GM23338 (cell line): ENCODE measurements around the gene PUDP. TPM values are rescaled to one million over a fixed set of nuclear protein-coding genes. Genes with fewer than 3 reads are reported as not detected.

ENCODE experiments used
- ATAC-seq: fragments of 200-7000 bp; cut with Tn5 transposase; 3 replicates; pipeline ENCODE4 v1.9.1; 2020
- DNase-seq: peaks from one replicate; pipeline ENCODE4 v3.0.0-alpha.2; 2015; ENCODE audit warnings: low spot score
- H2AFZ ChIP-seq: fragments of 200-600 bp; sonication (generic); 2 replicates; pipeline ENCODE4 v1.8.0; 2016; ENCODE audit warnings: antibody characterized with exemption, mild to moderate bottlenecking, moderate library complexity
- H3F3A ChIP-seq: fragments of 200-600 bp; sonication (generic); replicated peaks from 2 replicates; pipeline ENCODE4 v1.8.0; 2017; ENCODE audit warnings: antibody characterized with exemption, mixed run types, low read depth
- H3K27ac ChIP-seq: fragments of 200-600 bp; sonication (generic); 2 replicates; pipeline ENCODE4 v1.6.1; 2016; ENCODE audit warnings: low read depth
- H3K27me3 ChIP-seq: fragments of 200-600 bp; sonication (generic); 2 replicates; pipeline ENCODE4 v1.8.0; 2016; ENCODE audit warnings: mild to moderate bottlenecking, mixed run types, moderate library complexity; ENCODE audit not compliant: insufficient read depth
- H3K36me3 ChIP-seq: fragments of 200-600 bp; sonication (generic); 2 replicates; pipeline ENCODE4 v1.8.0; 2016; ENCODE audit warnings: mild to moderate bottlenecking; ENCODE audit not compliant: insufficient read depth
- H3K4me1 ChIP-seq: fragments of 200-600 bp; sonication (generic); 2 replicates; pipeline ENCODE4 v1.8.0; 2016; ENCODE audit warnings: mild to moderate bottlenecking, moderate library complexity; ENCODE audit not compliant: insufficient read depth
- H3K4me2 ChIP-seq: fragments of 200-600 bp; sonication (generic); 2 replicates; pipeline ENCODE4 v1.7.1; 2017; ENCODE audit warnings: mixed run types
- H3K4me3 ChIP-seq: fragments of 200-600 bp; sonication (generic); 2 replicates; pipeline ENCODE4 v1.6.1; 2016; ENCODE audit warnings: mixed run types
- H3K79me2 ChIP-seq: fragments of 200-600 bp; sonication (generic); replicated peaks from 2 replicates; pipeline ENCODE4 v1.8.0; 2017; ENCODE audit warnings: mild to moderate bottlenecking; ENCODE audit not compliant: insufficient read depth
- H3K9me2 ChIP-seq: fragments of 200-600 bp; sonication (generic); 2 replicates; pipeline ENCODE4 v1.8.0; 2017; ENCODE audit not compliant: insufficient read depth
- H4K20me1 ChIP-seq: fragments of 200-600 bp; sonication (generic); replicated peaks from 2 replicates; pipeline ENCODE4 v1.8.0; 2017; ENCODE audit warnings: mild to moderate bottlenecking; ENCODE audit not compliant: insufficient read depth
- H3K27ac Mint-ChIP-seq: 2 replicates; pipeline ENCODE4 v1.8.0; 2020; ENCODE audit warnings: inconsistent platforms, mild to moderate bottlenecking, moderate library complexity, mixed read lengths
- H3K27me3 Mint-ChIP-seq: 3 replicates; pipeline ENCODE4 v1.8.0; 2022; ENCODE audit warnings: low read depth, mild to moderate bottlenecking, moderate library complexity, mixed read lengths, inconsistent platforms; ENCODE audit not compliant: insufficient read depth, poor library complexity
- H3K36me3 Mint-ChIP-seq: 3 replicates; pipeline ENCODE4 v1.8.0; 2021; ENCODE audit warnings: low read depth, mild to moderate bottlenecking, inconsistent platforms, moderate library complexity, mixed read lengths
- H3K4me1 Mint-ChIP-seq: 3 replicates; pipeline ENCODE4 v1.8.0; 2020; ENCODE audit warnings: mild to moderate bottlenecking, inconsistent platforms, mixed read lengths
- H3K4me3 Mint-ChIP-seq: 3 replicates; pipeline ENCODE4 v1.8.0; 2021; ENCODE audit warnings: moderate library complexity, mild to moderate bottlenecking, inconsistent platforms, mixed read lengths
- H3K9me3 Mint-ChIP-seq: 3 replicates; pipeline ENCODE4 v1.8.0; 2020; ENCODE audit warnings: moderate library complexity, mild to moderate bottlenecking, inconsistent platforms, mixed read lengths
- CREB1 ChIP-seq: fragments of 250-450 bp; sonication (Bioruptor Pico); IDR thresholded peaks from 2 replicates; pipeline ENCODE4 v1.5.0; 2020; ENCODE audit warnings: low read depth, mild to moderate bottlenecking, moderate library complexity
- EZH2 ChIP-seq: fragments of 200-600 bp; sonication (generic); IDR thresholded peaks from one replicate; pipeline ENCODE4 v1.8.0; 2017; ENCODE audit warnings: antibody characterized with exemption, mild to moderate bottlenecking, low read depth; ENCODE audit not compliant: unreplicated experiment
- EZH2phosphoT487 ChIP-seq: fragments of 200-600 bp; sonication (generic); IDR thresholded peaks from one replicate; pipeline ENCODE4 v1.8.1; 2018; ENCODE audit warnings: antibody characterized with exemption; ENCODE audit not compliant: unreplicated experiment
- JUNB ChIP-seq: IDR thresholded peaks from one replicate; pipeline ENCODE4 v1.6.1; 2016; ENCODE audit warnings: antibody characterized with exemption; ENCODE audit not compliant: unreplicated experiment
- POLR2AphosphoS5 ChIP-seq: IDR thresholded peaks from 2 replicates; pipeline ENCODE4 v1.6.1; 2016; ENCODE audit warnings: antibody characterized with exemption, low read depth
- ZNF331 ChIP-seq: fragments of 250-450 bp; sonication (Bioruptor Pico); IDR thresholded peaks from 2 replicates; pipeline ENCODE4 v1.5.0; 2020; ENCODE audit warnings: low read depth, mild to moderate bottlenecking, moderate library complexity
- polyA plus RNA-seq: library from polyadenylated mRNA; unstranded; fragments of >200 nt; fragmentation: Nextera tagmentation; extraction: Ambion mirVana; gene quantifications from 2 replicates; pipeline ENCODE4 v1.2.1, GENCODE V29; 2016
- total RNA-seq: library from RNA; depleted of rRNA; stranded (reverse); fragments of >200 nt; shearing (Covaris generic); gene quantifications from 2 replicates; pipeline ENCODE4 v1.2.3, GENCODE V29; 2014
- TF ChIP-seq, protein P1 (sequence below): fragments of 250-450 bp; sonication (Bioruptor Pico); IDR thresholded peaks from 2 replicates; pipeline ENCODE4 v1.5.0; 2020; ENCODE audit warnings: mild to moderate bottlenecking, moderate library complexity
- TF ChIP-seq, protein P2 (sequence below): IDR thresholded peaks from one replicate; pipeline ENCODE4 v1.6.1; 2018; ENCODE audit warnings: antibody characterized with exemption; ENCODE audit not compliant: unreplicated experiment
- TF ChIP-seq, protein P3 (sequence below), 2 experiments: fragments of 200-600 bp in 1 of 2; sonication (generic) in 1 of 2; conservative IDR thresholded peaks; 2 replicates each; pipeline versions ENCODE4 v1.5.1 to v1.6.1; 2016 to 2017; ENCODE audit warnings: antibody characterized with exemption in 2 of 2, low read depth in 2 of 2, mild to moderate bottlenecking in 2 of 2, moderate library complexity in 1 of 2
- TF ChIP-seq, protein P4 (sequence below): IDR thresholded peaks from 2 replicates; pipeline ENCODE4 v1.6.1; 2016; ENCODE audit warnings: antibody characterized with exemption

PUDP gene
- total and polyA plus RNA-seq, 2 experiments from 2014 or later, result 17.2 to 22.4 TPM

DNA sequence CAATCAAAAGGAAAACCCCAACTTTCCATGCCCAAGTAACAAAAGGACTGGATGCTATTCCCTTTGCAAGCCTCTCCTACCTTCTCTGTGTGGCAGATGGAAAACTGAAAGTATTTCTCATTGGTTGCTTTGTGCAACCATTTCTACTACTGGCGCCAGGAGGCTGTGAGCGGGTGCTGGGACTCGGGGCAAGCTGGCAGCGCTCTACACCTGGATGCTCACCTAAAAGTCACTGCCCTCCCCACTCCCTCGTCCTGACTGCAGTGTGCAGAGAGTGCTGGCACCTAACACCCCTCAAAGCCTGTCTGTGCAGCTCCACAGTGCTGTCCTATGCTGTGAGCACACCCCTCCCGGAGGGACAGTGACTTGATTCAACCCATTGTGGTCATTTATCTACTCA is 54.6 kb downstream of the PUDP start (continued):
- TF ChIP-seq, protein P1, sequence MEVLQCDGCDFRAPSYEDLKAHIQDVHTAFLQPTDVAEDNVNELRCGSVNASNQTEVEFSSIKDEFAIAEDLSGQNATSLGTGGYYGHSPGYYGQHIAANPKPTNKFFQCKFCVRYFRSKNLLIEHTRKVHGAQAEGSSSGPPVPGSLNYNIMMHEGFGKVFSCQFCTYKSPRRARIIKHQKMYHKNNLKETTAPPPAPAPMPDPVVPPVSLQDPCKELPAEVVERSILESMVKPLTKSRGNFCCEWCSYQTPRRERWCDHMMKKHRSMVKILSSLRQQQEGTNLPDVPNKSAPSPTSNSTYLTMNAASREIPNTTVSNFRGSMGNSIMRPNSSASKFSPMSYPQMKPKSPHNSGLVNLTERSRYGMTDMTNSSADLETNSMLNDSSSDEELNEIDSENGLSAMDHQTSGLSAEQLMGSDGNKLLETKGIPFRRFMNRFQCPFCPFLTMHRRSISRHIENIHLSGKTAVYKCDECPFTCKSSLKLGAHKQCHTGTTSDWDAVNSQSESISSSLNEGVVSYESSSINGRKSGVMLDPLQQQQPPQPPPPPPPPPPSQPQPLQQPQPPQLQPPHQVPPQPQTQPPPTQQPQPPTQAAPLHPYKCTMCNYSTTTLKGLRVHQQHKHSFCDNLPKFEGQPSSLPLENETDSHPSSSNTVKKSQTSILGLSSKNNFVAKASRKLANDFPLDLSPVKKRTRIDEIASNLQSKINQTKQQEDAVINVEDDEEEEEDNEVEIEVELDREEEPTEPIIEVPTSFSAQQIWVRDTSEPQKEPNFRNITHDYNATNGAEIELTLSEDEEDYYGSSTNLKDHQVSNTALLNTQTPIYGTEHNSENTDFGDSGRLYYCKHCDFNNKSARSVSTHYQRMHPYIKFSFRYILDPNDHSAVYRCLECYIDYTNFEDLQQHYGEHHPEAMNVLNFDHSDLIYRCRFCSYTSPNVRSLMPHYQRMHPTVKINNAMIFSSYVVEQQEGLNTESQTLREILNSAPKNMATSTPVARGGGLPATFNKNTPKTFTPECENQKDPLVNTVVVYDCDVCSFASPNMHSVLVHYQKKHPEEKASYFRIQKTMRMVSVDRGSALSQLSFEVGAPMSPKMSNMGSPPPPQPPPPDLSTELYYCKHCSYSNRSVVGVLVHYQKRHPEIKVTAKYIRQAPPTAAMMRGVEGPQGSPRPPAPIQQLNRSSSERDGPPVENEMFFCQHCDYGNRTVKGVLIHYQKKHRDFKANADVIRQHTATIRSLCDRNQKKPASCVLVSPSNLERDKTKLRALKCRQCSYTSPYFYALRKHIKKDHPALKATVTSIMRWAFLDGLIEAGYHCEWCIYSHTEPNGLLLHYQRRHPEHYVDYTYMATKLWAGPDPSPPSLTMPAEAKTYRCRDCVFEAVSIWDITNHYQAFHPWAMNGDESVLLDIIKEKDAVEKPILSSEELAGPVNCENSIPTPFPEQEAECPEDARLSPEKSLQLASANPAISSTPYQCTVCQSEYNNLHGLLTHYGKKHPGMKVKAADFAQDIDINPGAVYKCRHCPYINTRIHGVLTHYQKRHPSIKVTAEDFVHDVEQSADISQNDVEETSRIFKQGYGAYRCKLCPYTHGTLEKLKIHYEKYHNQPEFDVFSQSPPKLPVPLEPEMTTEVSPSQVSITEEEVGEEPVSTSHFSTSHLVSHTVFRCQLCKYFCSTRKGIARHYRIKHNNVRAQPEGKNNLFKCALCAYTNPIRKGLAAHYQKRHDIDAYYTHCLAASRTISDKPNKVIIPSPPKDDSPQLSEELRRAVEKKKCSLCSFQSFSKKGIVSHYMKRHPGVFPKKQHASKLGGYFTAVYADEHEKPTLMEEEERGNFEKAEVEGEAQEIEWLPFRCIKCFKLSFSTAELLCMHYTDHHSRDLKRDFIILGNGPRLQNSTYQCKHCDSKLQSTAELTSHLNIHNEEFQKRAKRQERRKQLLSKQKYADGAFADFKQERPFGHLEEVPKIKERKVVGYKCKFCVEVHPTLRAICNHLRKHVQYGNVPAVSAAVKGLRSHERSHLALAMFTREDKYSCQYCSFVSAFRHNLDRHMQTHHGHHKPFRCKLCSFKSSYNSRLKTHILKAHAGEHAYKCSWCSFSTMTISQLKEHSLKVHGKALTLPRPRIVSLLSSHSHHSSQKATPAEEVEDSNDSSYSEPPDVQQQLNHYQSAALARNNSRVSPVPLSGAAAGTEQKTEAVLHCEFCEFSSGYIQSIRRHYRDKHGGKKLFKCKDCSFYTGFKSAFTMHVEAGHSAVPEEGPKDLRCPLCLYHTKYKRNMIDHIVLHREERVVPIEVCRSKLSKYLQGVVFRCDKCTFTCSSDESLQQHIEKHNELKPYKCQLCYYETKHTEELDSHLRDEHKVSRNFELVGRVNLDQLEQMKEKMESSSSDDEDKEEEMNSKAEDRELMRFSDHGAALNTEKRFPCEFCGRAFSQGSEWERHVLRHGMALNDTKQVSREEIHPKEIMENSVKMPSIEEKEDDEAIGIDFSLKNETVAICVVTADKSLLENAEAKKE, result no peak
- TF ChIP-seq POLR2AphosphoS5 (no peak), EZH2phosphoT487 (no peak), JUNB (no peak)

DNA sequence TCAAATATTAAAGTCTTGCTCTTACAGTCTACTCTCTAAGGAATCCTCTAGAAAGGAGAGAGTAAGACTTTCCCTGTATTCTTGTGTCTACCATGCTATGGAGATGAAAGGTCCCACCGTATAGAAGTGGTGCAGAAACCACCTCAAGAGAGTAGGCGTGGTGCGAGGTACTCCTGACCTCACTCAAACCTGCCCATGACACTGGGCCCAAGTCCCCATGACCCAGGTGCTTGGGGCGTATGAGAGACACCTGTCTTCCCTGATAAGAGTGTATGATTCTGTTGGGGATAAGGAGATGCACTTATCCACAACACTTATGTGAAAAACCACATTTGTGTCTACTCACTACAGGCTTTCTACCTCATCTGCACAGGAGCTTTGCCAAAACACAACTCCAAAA is 55.4 kb downstream of the PUDP start:
- no peak overlapping the region for H3K27ac ChIP-seq
- ATAC-seq, result no peak
- TF ChIP-seq, protein P2, sequence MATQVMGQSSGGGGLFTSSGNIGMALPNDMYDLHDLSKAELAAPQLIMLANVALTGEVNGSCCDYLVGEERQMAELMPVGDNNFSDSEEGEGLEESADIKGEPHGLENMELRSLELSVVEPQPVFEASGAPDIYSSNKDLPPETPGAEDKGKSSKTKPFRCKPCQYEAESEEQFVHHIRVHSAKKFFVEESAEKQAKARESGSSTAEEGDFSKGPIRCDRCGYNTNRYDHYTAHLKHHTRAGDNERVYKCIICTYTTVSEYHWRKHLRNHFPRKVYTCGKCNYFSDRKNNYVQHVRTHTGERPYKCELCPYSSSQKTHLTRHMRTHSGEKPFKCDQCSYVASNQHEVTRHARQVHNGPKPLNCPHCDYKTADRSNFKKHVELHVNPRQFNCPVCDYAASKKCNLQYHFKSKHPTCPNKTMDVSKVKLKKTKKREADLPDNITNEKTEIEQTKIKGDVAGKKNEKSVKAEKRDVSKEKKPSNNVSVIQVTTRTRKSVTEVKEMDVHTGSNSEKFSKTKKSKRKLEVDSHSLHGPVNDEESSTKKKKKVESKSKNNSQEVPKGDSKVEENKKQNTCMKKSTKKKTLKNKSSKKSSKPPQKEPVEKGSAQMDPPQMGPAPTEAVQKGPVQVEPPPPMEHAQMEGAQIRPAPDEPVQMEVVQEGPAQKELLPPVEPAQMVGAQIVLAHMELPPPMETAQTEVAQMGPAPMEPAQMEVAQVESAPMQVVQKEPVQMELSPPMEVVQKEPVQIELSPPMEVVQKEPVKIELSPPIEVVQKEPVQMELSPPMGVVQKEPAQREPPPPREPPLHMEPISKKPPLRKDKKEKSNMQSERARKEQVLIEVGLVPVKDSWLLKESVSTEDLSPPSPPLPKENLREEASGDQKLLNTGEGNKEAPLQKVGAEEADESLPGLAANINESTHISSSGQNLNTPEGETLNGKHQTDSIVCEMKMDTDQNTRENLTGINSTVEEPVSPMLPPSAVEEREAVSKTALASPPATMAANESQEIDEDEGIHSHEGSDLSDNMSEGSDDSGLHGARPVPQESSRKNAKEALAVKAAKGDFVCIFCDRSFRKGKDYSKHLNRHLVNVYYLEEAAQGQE, result no peak
- TF ChIP-seq, protein P3, sequence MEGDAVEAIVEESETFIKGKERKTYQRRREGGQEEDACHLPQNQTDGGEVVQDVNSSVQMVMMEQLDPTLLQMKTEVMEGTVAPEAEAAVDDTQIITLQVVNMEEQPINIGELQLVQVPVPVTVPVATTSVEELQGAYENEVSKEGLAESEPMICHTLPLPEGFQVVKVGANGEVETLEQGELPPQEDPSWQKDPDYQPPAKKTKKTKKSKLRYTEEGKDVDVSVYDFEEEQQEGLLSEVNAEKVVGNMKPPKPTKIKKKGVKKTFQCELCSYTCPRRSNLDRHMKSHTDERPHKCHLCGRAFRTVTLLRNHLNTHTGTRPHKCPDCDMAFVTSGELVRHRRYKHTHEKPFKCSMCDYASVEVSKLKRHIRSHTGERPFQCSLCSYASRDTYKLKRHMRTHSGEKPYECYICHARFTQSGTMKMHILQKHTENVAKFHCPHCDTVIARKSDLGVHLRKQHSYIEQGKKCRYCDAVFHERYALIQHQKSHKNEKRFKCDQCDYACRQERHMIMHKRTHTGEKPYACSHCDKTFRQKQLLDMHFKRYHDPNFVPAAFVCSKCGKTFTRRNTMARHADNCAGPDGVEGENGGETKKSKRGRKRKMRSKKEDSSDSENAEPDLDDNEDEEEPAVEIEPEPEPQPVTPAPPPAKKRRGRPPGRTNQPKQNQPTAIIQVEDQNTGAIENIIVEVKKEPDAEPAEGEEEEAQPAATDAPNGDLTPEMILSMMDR (conservative IDR thresholded peaks at IDR 0.05; ENCODE audit: low read depth in 2 of 2), result no peak
- TF ChIP-seq CREB1 (CRISPR knock-in tag) (no peak), ZNF331 (CRISPR knock-in tag) (no peak), POLR2AphosphoS5 (no peak), EZH2phosphoT487 (no peak), EZH2 (no peak), JUNB (no peak)
- TF ChIP-seq, protein P4, sequence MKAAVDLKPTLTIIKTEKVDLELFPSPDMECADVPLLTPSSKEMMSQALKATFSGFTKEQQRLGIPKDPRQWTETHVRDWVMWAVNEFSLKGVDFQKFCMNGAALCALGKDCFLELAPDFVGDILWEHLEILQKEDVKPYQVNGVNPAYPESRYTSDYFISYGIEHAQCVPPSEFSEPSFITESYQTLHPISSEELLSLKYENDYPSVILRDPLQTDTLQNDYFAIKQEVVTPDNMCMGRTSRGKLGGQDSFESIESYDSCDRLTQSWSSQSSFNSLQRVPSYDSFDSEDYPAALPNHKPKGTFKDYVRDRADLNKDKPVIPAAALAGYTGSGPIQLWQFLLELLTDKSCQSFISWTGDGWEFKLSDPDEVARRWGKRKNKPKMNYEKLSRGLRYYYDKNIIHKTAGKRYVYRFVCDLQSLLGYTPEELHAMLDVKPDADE, result no peak

More for the DNA sequence above, 55.4 kb downstream of the PUDP start:
- Mint-ChIP-seq H3K9me3 (no peaks in the 10 kb centered on the region; the same call in 2 of the 3 replicates), H3K4me3 (no peak overlapping the region), H3K27ac (no peak overlapping the region), H3K4me1 (peaks cover 15% of the 10 kb centered on the region), H3K36me3 (peaks cover 3% of the 10 kb centered on the region; the same call in 2 of the 3 replicates), H3K27me3 (peaks cover 3% of the 10 kb centered on the region)
- no peak for DNase-seq
- Histone ChIP-seq H3K36me3 (no peaks in the 10 kb centered on the region), H3K4me1 (peaks cover 3% of the 10 kb centered on the region; the same call in 1 of the 2 replicates), H3F3A (no peaks in the 10 kb centered on the region), H3K4me2 (no peak overlapping the region), H2AFZ (no peak overlapping the region), H3K4me3 (no peak overlapping the region), H3K79me2 (no peaks in the 10 kb centered on the region), H3K27me3 (no peaks in the 10 kb centered on the region), H4K20me1 (no peaks in the 10 kb centered on the region), H3K9me2 (no peaks in the 10 kb centered on the region)
